Adrenal gland (tissue), 12 donors: ENCODE data around the gene TSPAN32. TPM values are rescaled to one million over a fixed set of nuclear protein-coding genes. Genes with fewer than 3 reads are reported as not detected.

Experiments used
- DNase-seq, 7 donors: peaks; one replicate each; pipeline ENCODE4 v3.0.0-alpha.2; 2019 to 2020
- H3K27ac ChIP-seq, 5 donors: fragments of 200-600 bp; sonication (generic) in 4 of 5; 1 replicate in 3 of 5; 2 replicates in 2 of 5; pipeline versions ENCODE4 v1.5.1 to v1.8.0; 2016 to 2020; ENCODE audit warnings: mild to moderate bottlenecking in 1 of 5
- H3K27me3 ChIP-seq: fragments of 200-600 bp; 2 replicates; pipeline ENCODE4 v1.8.0; 2021
- H3K36me3 ChIP-seq, 2 donors: fragments of 200-600 bp; replicated peaks in 1 of 2; 1 replicate in 1 of 2; 2 replicates in 1 of 2; pipeline versions ENCODE4 v1.5.1 to v1.8.0; 2018 to 2022
- H3K4me1 ChIP-seq, 2 donors: fragments of 200-600 bp; replicated peaks in 1 of 2; 1 replicate in 1 of 2; 2 replicates in 1 of 2; pipeline versions ENCODE4 v1.5.1 to v1.8.0; 2018 to 2021
- H3K4me3 ChIP-seq, 4 donors: fragments of 200-600 bp; sonication (generic) in 3 of 4; one replicate each; pipeline ENCODE4 v1.5.1; 2016 to 2018
- H3K9me3 ChIP-seq, 3 donors: fragments of 200-600 bp; sonication (generic) in 1 of 3; replicated peaks in 1 of 3; 1 replicate in 2 of 3; 2 replicates in 1 of 3; pipeline versions ENCODE4 v1.5.1 to v1.8.0; 2016 to 2021
- POLR2A ChIP-seq, 2 donors: fragments of 450-650 bp; IDR thresholded peaks; one replicate each; pipeline ENCODE4 v1.6.1; 2017; ENCODE audit warnings: antibody characterized with exemption in 2 of 2, mild to moderate bottlenecking in 2 of 2, moderate library complexity in 1 of 2
- WGBS, 4 donors: extraction: QIAGEN DNeasy Blood & Tissue Kit in 2 of 4; methylation state at CpG; one replicate each; pipeline versions ENCODE4 v1.1.5 to v1.1.7; 2013 to 2017; 5-methylcytosine and 5-hydroxymethylcytosine counted together
- intact Hi-C, 2 donors: fragments of 100-400 bp; cut with DNase I; formaldehyde crosslinking; loops; one replicate each; pipeline versions ENCODE4 v1.14.1 to v1.15.0; 2022 to 2023
- polyA plus RNA-seq, 3 donors: library from polyadenylated mRNA; stranded (reverse); fragments of 200-250 nt in 2 of 3; fragments of 350-450 nt in 1 of 3; fragmentation: Illumina TruSeq in 1 of 3; extraction: RNeasy Lipid Tissue Mini Kit (QIAGEN cat#74804) in 1 of 3; gene quantifications; one replicate each; pipeline ENCODE4 v1.2.3, GENCODE V29; 2013 to 2014
- total RNA-seq, 9 donors: library from RNA; depleted of rRNA in 4 of 9; stranded (reverse); fragments of >200 nt in 4 of 9; fragments of 120-200 nt in 1 of 9; fragmentation: NEBNext Ultra II Directional in 1 of 9; extraction: Animal tissue kit (Norgen Biotek cat#: 25700) in 1 of 9; gene quantifications; one replicate each; pipeline versions ENCODE4 v1.1.0 to v1.2.4, GENCODE V29; 2013 to 2023
- TF ChIP-seq, protein P1 (sequence below), 6 experiments: fragments of 450-650 bp in 4 of 6; fragments of 200-600 bp in 2 of 6; sonication (generic) in 1 of 6; IDR thresholded peaks; 1 replicate in 5 of 6; 2 replicates in 1 of 6; pipeline versions ENCODE4 v1.5.1 to v1.8.0; 2016 to 2021; ENCODE audit warnings: antibody characterized with exemption in 6 of 6, mild to moderate bottlenecking in 2 of 6, moderate library complexity in 1 of 6
- donor health status: healthy with polysubstance abuse.
- donor health status: Bipolar disorder and iron deficiency.
- donor health status: DM: yes; HTN: yes; CAD: no.
- donor health status: DM: no; HTN: no; CAD: no.
- donor health status: DM: no; HTN: no; CAD: no.
- donor health status: DM: yes; HTN: yes; CAD: no.

Gene TSPAN32
- total and polyA plus RNA-seq, 12 donors, result 0.14 to 7.0 (median 0.88) TPM; not detected in 4

DNA sequence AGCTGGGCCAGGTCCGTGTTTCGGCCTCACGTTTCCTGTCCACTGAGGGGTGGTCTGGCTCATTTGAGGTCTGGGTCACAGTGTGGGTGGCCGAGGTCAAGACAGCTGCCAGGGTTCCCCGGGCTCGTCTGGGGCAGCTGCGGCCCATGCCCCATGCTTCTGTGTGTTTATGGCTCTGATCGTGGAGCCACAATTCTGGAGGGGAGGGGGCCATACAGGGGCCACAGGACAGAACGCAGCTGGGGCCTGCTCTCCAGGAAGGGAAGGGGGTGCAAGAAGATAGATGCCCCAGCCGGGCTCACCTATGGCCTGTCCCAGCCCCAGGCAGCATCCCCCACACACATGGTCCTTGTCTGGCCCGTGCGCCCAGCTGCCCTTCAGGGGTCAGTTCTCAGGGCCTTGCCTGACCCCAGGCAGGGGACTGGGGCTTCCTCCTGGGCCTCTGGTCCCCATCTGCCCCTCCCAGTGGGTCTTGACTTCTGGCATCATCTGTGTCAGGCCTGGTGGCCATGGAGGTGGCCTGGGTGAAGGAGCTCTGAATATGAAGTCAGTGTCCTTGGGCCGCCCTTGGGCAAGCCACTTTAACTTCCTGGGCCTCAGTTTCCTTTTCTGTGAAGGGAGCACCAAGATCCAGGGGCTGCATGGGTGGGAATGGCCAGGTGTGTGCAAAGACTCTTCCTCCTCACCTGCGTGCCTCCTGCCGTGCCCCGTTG is 8.4 kb downstream of the TSPAN32 start:
- no peak for TF ChIP-seq POLR2A (IDR thresholded peaks at IDR 0.05)
- TF ChIP-seq, protein P1, sequence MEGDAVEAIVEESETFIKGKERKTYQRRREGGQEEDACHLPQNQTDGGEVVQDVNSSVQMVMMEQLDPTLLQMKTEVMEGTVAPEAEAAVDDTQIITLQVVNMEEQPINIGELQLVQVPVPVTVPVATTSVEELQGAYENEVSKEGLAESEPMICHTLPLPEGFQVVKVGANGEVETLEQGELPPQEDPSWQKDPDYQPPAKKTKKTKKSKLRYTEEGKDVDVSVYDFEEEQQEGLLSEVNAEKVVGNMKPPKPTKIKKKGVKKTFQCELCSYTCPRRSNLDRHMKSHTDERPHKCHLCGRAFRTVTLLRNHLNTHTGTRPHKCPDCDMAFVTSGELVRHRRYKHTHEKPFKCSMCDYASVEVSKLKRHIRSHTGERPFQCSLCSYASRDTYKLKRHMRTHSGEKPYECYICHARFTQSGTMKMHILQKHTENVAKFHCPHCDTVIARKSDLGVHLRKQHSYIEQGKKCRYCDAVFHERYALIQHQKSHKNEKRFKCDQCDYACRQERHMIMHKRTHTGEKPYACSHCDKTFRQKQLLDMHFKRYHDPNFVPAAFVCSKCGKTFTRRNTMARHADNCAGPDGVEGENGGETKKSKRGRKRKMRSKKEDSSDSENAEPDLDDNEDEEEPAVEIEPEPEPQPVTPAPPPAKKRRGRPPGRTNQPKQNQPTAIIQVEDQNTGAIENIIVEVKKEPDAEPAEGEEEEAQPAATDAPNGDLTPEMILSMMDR (IDR thresholded peaks at IDR 0.05), result no peak
- no peaks in the 10 kb centered on the region for H3K27me3 ChIP-seq
- peaks cover 9 to 17% of the 10 kb centered on the region in 2 donors for H3K4me1 ChIP-seq
- no peaks in the 10 kb centered on the region for H3K9me3 ChIP-seq
- DNase-seq, result no peak
- H3K27ac ChIP-seq, result no peak overlapping the region
- H3K4me3 ChIP-seq, result no peak overlapping the region
- 81 to 88% (median 85%) methylated on average over 4 to 16 of the region's 16 CpGs for WGBS, 4 donors
- intact Hi-C loops, result loop anchor here (5.0 to 10.0 kb wide), 2 partner anchors 57 to 215 kb away; no protein-coding TSS in a partner anchor
- no peaks in the 10 kb centered on the region for H3K36me3 ChIP-seq

DNA sequence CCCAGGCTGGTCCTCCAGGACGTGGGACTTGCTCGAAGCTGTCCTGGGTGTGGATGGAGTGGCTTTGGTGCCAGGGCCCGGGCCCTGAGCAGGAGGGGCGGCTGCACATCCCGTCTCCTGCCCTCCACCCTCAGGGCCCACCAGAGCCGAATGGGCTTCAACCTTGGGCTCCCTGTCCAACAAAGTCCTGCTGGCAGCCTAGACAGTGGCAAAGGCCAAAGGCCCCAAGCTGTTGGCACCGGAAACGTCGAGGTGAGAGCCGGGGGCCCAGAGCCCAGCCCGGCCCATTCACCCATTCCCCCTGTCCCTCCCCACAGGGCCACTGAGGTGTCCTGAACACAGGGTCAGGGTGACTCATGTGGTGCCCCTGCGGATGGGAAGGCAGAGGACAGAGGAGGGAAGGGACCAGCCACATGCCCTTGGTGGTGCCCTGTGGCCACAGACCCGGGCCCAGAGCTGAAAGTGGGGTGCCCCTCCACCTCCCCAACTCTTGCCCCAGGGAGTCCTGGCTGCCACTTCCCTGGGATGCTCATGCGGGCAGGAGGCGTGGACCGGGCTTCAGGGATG is 9.1 kb downstream of the TSPAN32 start:
- Histone ChIP-seq H3K4me3 (no peak overlapping the region), H3K27me3 (no peaks in the 10 kb centered on the region), H3K36me3 (no peaks in the 10 kb centered on the region), H3K27ac (no peak overlapping the region), H3K4me1 (peaks cover 9 to 19% of the 10 kb centered on the region in 2 donors), H3K9me3 (no peaks in the 10 kb centered on the region)
- no peak for TF ChIP-seq POLR2A (IDR thresholded peaks at IDR 0.05)
- TF ChIP-seq, protein P1 (IDR thresholded peaks at IDR 0.05), result no peak
- intact Hi-C loops, result loop anchor here (5.0 to 10.0 kb wide), 2 partner anchors 56 to 214 kb away; no protein-coding TSS in a partner anchor
- WGBS, 4 donors, result 66 to 90% (median 80%) methylated on average over 3 to 16 of the region's 16 CpGs
- DNase-seq, result no peak

DNA sequence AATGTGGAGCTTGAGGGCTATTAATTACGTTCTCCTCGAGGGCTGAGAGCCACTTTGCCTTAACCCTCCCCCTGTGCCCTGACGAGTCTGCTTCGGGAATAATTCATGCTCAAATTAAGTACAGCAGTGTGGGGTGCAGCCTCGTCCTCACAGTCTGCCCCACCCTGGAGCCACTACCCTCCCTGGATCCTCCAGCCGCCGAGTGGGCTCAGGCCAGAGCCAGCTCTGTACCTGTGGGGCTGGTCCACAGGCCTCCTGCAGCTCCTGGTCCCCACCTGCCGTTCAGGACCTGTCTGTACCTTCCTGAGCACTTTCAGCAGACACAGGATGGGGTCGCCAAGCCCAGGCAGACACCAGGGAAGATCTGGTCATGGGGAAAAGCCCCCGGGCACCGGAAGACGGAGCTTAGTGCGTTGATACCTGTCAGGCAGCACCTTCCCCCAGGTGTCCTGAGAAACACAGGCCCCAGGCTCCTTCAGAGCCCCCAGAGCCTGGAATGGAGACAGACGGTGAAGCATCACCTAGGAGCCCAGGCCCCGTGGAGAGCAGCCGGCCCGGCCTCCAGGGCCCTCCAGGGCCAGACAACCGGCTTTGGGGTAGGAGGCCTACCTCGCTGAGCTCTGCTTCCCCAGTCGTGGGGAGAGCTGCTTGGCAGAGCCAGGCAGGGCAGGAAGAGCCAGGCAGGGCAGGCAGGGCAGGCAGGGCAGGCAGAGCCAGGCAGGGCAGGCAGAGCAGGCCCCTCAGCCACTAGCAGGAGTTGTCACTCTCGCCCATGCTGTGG is 9.7 kb downstream of the TSPAN32 start:
- no peak overlapping the region for H3K4me3 ChIP-seq
- intact Hi-C loops, result loop anchor here (5.0 to 10.0 kb wide), 2 partner anchors 56 to 213 kb away; no protein-coding TSS in a partner anchor
- H3K27me3 ChIP-seq, result no peaks in the 10 kb centered on the region
- TF ChIP-seq, protein P1 (IDR thresholded peaks at IDR 0.05), result no peak
- TF ChIP-seq POLR2A (IDR thresholded peaks at IDR 0.05), result no peak
- 71 to 84% (median 81%) methylated on average over 10 to 21 of the region's 21 CpGs for WGBS, 4 donors
- no peaks in the 10 kb centered on the region for H3K9me3 ChIP-seq
- no peaks in the 10 kb centered on the region for H3K36me3 ChIP-seq
- no peak for DNase-seq
- peaks cover 9 to 19% of the 10 kb centered on the region in 2 donors for H3K4me1 ChIP-seq
- no peak overlapping the region for H3K27ac ChIP-seq
